ENCODE data around the gene TENT5C.

Gene TENT5C

DNA sequence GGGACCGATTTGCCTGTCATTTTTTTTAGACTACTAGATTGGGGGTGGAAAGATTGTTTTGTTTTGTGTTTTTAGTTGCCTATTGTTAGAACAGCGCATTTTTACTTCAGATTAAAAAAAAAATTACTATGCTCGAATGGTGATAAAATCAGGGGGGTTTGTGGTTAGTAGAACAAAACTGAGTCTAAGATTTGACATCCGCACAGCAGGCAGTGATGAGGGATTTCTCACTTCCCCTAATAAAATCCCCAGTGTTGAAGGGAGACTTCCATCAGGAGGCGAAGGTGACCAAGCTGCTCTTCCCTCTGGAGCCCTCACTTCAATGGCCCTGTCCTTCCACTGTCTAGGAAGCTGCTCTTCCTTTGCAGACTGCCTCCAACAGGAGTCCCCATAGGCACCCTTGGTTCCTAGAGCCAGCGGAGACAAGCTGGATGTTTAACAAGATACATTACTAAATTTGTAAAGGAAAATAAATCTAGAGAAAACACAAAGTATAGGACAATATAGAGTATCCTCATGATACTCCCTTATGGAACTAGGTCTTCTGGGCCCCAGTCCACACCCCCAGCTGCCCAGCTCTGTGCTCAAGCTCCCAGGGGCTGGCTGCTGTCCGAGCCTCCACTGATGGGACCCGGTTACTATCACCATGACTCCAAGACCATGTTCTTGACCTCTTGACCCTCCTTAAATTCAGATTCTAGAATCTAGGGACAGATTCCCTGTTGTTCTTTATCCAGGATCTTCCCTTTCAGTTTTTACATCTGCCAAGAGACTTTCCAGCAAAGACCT, 31.0 kb downstream of the TENT5C start:
- no peak for DNase-seq (ENCODE audit: low spot score)

- DNase-seq (ENCODE audit: low spot score): no peak
These were observed 32.3 kb downstream of the TENT5C start for GRCh38 chr1:117638141-117638540.

- no peak for DNase-seq (ENCODE audit: low spot score)
These were observed 32.9 kb downstream of the TENT5C start for GRCh38 chr1:117638759-117639158.

- no peak for DNase-seq (ENCODE audit: low spot score)
These were observed 33.9 kb downstream of the TENT5C start for GRCh38 chr1:117639741-117640140.

- DNase-seq (ENCODE audit: low spot score): no peak
These were observed 35.7 kb downstream of the TENT5C start for GRCh38 chr1:117641536-117641935.

DNA sequence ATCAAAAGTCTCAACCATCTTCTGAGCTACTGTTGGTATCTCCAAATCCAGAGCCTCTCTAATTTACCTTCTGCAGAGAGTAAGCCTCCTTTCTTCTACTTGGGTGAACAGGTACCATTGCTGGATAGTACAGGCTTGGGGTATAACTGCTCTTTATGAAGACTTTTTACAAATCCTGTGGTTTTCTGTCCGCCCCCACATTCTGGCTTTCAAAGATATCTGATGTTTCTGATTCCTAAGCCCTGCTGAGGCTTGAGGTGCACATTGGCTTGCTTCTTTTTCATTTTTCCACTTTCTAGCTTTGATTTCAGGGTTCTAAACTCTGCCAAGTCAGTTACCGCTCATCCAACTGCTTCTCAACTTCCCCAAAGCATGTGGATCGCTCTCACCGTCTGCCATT, 37.1 kb downstream of the TENT5C start:
- DNase-seq (ENCODE audit: low spot score): no peak

DNA sequence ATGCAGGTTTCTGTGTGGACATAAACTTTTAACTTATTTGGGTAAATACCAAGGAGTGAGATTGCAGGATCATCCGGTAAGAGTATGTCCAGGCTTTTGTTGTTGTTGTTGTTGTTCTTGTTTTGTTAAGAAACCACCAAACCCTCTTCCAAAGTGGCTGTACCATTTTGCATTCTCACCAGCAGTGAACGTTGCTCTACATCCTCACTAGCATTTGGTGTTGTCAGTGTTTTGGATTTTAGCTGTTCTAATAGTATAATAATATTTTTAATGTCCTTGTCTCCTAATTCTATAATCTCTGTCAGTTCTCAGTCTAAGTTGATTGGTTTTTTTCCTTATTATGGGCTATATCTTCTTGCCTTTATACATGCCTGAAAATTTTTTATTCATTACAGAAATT, 37.8 kb downstream of the TENT5C start:
- DNase-seq (ENCODE audit: low spot score): no peak

GRCh38 chr1:117644696-117645311, 39.0 kb downstream of the TENT5C start:
- no peak for DNase-seq (ENCODE audit: low spot score)

GRCh38 chr1:117645343-117645742, 39.5 kb downstream of the TENT5C start:
- DNase-seq (ENCODE audit: low spot score): no peak

DNA sequence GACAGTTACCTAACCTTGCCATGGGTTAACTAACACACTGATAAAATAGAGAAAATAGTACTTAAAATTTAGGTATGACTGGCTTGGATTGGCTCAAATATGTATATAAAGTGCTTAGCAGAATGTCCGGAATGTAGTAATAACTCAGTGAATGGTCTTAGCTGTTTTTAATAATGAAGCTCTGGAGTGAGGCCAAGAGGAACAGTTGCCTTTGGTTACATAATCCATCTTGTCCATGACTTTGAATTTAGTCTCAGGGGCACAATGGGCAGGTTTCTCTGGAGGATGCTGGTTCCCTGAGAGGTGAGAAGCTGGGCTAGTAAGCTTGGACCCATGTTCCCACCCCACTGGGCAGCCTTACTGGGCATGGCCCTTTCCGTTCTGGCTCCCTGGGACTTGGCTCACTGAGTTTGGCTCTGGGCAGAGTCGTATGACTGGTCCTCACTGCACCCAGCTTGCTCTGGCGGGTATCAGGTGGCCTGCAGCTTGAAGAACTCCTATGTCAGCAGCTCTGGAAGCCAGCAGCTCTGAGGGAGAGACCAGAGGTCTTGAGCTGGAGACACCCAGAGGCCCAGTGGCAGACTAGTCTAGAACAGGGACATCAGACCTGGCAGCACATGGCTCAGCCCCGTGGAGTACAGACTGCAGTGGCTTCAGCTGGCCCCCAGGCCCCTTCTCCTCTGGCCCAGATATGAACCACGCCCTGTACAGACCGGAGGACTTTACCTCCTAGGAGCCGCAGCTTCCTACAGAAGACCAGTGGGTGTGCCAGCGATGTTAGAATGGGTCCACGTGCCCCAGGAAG, 40.4 kb downstream of the TENT5C start:
- DNase-seq (ENCODE audit: low spot score): no peak

DNA sequence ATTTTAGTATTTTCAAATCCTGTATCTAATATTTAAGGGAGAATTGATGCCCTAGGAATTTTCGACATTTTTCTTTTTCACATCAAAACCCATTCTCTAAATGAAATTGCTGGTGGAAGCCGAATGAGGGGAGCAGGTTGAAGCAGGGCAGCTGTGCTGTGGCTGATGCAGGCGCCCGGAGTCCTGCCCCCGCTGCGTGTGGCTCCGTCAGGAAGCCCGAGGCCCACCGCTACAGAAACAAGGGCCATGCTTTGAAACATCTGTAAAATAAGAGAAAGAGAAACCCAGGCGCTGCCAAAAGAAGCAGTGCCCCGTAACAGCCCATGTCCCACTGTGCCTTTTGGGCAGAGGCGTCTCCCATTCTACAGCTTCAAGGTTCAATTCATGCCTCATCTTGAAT, 41.1 kb downstream of the TENT5C start:
- DNase-seq (ENCODE audit: low spot score): no peak

- DNase-seq (ENCODE audit: low spot score): no peak
These were observed 42.2 kb downstream of the TENT5C start for GRCh38 chr1:117648015-117648414.

- no peak for DNase-seq (ENCODE audit: low spot score)
These were observed 45.2 kb downstream of the TENT5C start for GRCh38 chr1:117650840-117651568.

GRCh38 chr1:117651616-117652015, 45.8 kb downstream of the TENT5C start:
- no peak for DNase-seq (ENCODE audit: low spot score)

DNA sequence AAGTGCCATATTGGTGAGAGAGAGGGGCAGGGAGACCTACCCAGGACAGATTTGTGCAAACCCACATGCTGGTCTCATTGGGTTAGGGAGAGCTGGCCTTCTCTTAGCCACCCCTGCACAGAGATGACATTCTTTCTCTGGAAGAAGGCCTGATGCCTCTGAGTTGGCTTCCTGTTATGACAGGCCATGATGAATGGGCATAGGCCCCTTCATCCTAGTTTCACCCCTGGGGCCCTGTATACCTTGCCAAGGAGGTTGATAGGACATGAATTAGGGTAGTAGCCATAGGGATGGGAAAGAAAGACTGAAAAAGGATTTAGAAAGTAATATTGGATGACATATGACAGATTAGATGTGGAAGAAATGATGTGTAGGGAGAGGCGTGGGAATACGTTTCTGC, 46.6 kb downstream of the TENT5C start:
- no peak for DNase-seq (ENCODE audit: low spot score)

- no peak for DNase-seq (ENCODE audit: low spot score)
These were observed 47.3 kb downstream of the TENT5C start for GRCh38 chr1:117653195-117653594.

DNA sequence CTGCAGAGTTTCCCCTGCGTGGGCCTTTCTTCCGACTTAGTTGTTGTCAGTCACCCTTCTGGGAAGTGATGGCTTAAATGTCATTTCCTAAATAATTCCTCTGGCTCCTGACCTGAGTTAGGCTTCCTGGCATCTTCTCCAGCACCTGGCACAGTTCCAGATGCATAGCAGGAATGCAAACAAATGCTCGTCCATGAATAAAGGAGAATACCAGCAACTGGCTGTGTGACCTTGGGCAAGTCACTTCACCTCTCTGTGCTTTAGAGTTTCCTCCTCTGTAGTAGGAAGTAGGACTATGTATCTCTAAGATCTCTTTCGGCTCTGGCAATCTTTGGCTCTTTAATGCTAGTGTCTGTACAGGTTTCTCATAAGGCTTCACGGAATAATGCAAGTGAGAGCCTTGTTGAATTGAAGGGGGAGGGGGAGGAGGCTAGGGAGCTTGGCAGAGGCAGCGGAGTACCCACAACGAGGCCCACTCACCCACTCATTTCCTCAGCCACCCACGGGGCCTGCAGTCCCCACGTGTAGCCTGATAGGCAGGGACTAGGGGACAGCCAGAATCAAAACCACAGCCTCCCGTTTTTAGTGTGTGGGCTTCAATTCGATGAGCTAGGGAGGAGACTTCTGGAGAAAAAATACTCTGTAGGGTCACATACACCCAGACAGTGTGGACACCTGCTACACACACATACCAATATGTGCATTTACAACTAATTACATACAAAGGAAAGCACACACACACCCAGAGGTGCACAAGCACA, 48.1 kb downstream of the TENT5C start:
- DNase-seq (ENCODE audit: low spot score): no peak

DNA sequence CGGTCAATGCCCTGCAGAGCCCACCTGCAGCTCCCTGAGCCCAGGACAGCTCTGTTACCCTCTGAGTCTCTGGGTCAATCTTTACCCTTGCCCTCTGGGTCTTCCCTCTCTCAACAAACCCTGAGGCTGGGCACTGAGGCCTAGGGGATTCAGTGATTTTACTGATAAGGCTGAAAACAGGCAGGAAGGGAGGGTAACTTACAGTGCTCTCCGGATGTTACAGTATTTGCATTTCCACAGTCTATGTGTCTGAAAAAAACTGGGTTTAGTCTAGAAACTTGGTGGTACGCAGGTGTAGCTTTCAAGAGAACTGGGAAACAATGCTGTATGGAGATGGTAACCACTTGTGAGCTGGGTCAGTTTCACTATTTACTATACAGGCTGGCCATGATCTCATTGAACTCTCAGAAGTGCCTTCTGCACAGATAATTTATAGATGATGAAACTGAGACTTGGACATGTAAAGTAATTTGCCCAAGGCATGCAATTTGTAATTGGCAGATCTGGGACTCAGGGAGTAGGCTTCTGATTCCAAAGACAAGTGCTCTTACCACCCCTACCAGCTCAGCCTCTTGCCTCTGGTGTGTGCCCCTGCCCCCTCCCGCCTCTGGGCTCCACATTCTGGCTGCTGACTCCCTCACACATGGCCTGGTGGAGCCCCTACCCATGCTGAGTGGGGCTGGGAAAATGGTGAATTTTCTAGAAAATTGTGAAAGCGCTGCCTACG, 48.8 kb downstream of the TENT5C start:
- no peak for DNase-seq (ENCODE audit: low spot score)

DNA sequence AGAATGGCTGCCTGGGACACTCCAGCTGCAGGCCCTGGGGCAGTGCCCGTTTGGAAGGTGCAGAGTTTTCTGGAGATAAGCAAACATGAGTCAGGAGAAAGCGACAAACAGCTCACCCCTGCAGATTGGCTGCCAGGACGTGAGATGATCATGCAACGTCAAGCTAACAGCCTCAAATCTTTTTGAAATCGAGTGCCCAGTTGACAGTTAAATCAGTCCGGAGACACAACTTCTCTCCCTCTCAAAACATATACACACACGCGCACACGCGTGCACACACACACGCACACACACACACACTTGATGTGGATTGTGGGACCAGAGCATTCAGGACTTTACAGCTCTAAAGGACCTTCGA, 49.4 kb downstream of the TENT5C start:
- no peak for DNase-seq (ENCODE audit: low spot score)

DNA sequence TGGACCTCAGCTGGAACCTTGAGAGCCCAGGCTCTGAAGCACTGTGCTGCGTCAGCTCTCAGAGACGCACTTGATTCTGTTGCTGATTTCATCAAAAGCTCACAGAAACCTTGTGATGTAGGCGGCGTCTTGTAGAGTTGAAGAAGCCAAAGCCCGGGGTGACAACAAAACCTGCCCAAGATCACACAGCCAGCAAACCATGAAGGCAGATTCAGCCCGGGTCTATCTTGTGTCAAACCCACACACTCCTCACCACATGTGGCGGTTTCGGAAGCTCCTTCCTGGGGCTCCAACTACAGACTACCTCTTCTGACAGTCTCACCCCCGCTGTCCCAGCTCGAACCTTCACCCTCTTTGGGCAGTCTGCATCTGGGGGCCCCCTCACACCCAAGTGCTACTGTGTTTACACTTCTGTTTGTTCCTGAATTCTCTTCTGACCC, 50.4 kb downstream of the TENT5C start:
- DNase-seq (ENCODE audit: low spot score): no peak

- DNase-seq (ENCODE audit: low spot score): peak; percentile 73
These were observed 51.2 kb downstream of the TENT5C start for GRCh38 chr1:117657031-117657430.
